KMS-11 (cell line): ENCODE results near the gene STK32B.

Experiments
- H2AFZ ChIP-seq: fragments of 200-600 bp; sonication (generic); 2 replicates; pipeline ENCODE4 v1.6.1; 2016; ENCODE audit warnings: antibody characterized with exemption, mixed run types, low read depth
- H3K27ac ChIP-seq: fragments of 200-600 bp; sonication (generic); 2 replicates; pipeline ENCODE4 v1.6.1; 2016; ENCODE audit warnings: mild to moderate bottlenecking, mixed run types
- H3K27me3 ChIP-seq: fragments of 200-600 bp; sonication (generic); 2 replicates; pipeline ENCODE4 v1.6.1; 2017; ENCODE audit warnings: mild to moderate bottlenecking, low read depth, mixed run types, moderate library complexity; ENCODE audit not compliant: insufficient read depth
- H3K36me3 ChIP-seq: fragments of 200-600 bp; sonication (generic); 2 replicates; pipeline ENCODE4 v1.6.1; 2017; ENCODE audit warnings: mild to moderate bottlenecking, mixed run types; ENCODE audit not compliant: insufficient read depth
- H3K4me1 ChIP-seq: fragments of 200-600 bp; sonication (generic); 2 replicates; pipeline ENCODE4 v1.6.1; 2016; ENCODE audit warnings: mild to moderate bottlenecking, low read depth, mixed run types; ENCODE audit not compliant: poor library complexity, severe bottlenecking
- H3K4me2 ChIP-seq: fragments of 200-600 bp; sonication (generic); 2 replicates; pipeline ENCODE4 v1.7.0; 2016; ENCODE audit warnings: mild to moderate bottlenecking, mixed run types
- H3K4me3 ChIP-seq: fragments of 200-600 bp; sonication (generic); IDR thresholded peaks from 2 replicates; pipeline ENCODE4 v1.6.1; 2017; ENCODE audit warnings: low read depth, low read length, mixed read lengths; ENCODE audit not compliant: insufficient read depth
- H3K79me2 ChIP-seq: fragments of 200-600 bp; sonication (generic); 2 replicates; pipeline ENCODE4 v1.6.1; 2016; ENCODE audit warnings: low read depth, mixed run types; ENCODE audit not compliant: insufficient read depth
- H3K9ac ChIP-seq: fragments of 200-600 bp; sonication (generic); 2 replicates; pipeline ENCODE4 v1.6.1; 2016; ENCODE audit warnings: mild to moderate bottlenecking, mixed run types
- H4K20me1 ChIP-seq: fragments of 200-600 bp; sonication (generic); 2 replicates; pipeline ENCODE4 v1.6.1; 2016; ENCODE audit warnings: mild to moderate bottlenecking, mixed run types; ENCODE audit not compliant: insufficient read depth
- TF ChIP-seq, protein P1 (sequence below): fragments of 200-600 bp; sonication (generic); conservative IDR thresholded peaks from 2 replicates; pipeline ENCODE4 v1.6.1; 2017; ENCODE audit warnings: low read depth, mild to moderate bottlenecking, antibody characterized with exemption, low read length, moderate library complexity, mixed read lengths

The STK32B gene

GRCh38 chr4:5424211-5424610 is 372.9 kb downstream of the STK32B start:
- no peaks in the 10 kb centered on the region for H3K4me1 ChIP-seq
- H3K79me2 ChIP-seq = no peaks in the 10 kb centered on the region
- TF ChIP-seq, protein P1, sequence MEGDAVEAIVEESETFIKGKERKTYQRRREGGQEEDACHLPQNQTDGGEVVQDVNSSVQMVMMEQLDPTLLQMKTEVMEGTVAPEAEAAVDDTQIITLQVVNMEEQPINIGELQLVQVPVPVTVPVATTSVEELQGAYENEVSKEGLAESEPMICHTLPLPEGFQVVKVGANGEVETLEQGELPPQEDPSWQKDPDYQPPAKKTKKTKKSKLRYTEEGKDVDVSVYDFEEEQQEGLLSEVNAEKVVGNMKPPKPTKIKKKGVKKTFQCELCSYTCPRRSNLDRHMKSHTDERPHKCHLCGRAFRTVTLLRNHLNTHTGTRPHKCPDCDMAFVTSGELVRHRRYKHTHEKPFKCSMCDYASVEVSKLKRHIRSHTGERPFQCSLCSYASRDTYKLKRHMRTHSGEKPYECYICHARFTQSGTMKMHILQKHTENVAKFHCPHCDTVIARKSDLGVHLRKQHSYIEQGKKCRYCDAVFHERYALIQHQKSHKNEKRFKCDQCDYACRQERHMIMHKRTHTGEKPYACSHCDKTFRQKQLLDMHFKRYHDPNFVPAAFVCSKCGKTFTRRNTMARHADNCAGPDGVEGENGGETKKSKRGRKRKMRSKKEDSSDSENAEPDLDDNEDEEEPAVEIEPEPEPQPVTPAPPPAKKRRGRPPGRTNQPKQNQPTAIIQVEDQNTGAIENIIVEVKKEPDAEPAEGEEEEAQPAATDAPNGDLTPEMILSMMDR = no peak
- H3K4me2 ChIP-seq = no peak overlapping the region
- no peaks in the 10 kb centered on the region for H3K27me3 ChIP-seq
- H3K36me3 ChIP-seq = no peaks in the 10 kb centered on the region
- H4K20me1 ChIP-seq = no peaks in the 10 kb centered on the region
- no peak overlapping the region for H3K9ac ChIP-seq
- H2AFZ ChIP-seq = no peak overlapping the region
- H3K4me3 ChIP-seq = no peak overlapping the region
- no peak overlapping the region for H3K27ac ChIP-seq

DNA sequence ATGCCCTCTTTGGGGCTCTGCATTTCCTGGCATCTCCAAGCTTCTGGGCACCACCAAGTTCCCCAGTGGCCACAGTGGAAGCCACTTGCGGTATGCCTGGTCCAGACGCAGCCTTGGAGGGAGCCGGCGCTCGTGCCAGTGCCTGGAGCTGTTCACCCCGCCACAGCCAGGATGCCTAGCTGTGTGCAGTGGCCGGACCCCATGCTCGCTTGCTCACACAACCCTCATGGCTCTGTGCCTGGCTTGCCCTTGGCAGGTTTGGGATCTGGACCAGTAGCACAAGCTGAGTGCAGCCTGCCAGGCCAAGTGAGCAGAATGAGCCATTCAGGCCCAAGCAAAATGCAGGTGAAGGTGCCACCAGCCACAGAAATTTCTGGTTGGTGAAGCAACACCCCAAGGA is 373.6 kb downstream of the STK32B start:
- Histone ChIP-seq H3K79me2 (no peaks in the 10 kb centered on the region), H3K4me3 (no peak overlapping the region), H3K4me1 (no peaks in the 10 kb centered on the region), H3K4me2 (no peak overlapping the region), H3K9ac (no peak overlapping the region), H3K27me3 (no peaks in the 10 kb centered on the region), H4K20me1 (no peaks in the 10 kb centered on the region), H3K36me3 (no peaks in the 10 kb centered on the region), H2AFZ (no peak overlapping the region), H3K27ac (no peak overlapping the region)
- TF ChIP-seq, protein P1 = no peak

DNA sequence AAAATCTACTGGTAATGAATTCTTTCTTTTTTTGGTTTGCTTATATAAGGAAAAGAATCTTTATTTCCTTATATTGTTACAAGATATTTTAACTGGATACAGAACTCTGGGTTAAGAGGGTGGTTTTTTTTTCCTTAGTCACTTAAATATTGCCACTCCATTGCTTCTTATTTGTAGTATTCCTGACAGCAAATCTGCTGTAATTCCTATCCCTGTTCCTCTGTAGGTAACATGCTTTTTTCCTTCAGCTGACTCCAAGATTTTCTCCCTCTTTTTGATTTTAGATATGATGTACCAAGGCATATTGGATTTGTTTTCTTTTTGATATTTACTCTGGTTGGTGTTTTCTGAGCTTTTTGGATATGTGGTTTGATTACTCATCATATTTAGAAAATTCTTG is 378.5 kb downstream of the STK32B start:
- H3K27me3 ChIP-seq = no peaks in the 10 kb centered on the region

GRCh38 chr4:5433196-5433595 is 381.9 kb downstream of the STK32B start:
- H4K20me1 ChIP-seq = no peaks in the 10 kb centered on the region
- H3K4me2 ChIP-seq = no peak overlapping the region
- H3K36me3 ChIP-seq = no peaks in the 10 kb centered on the region
- no peak overlapping the region for H3K27ac ChIP-seq
- H3K79me2 ChIP-seq = no peaks in the 10 kb centered on the region
- H3K27me3 ChIP-seq = no peaks in the 10 kb centered on the region
- no peak overlapping the region for H3K4me3 ChIP-seq
- TF ChIP-seq, protein P1 = no peak
- H3K4me1 ChIP-seq = no peaks in the 10 kb centered on the region
- no peak overlapping the region for H2AFZ ChIP-seq
- H3K9ac ChIP-seq = no peak overlapping the region

More for the DNA sequence above, 378.5 kb downstream of the STK32B start:
- Histone ChIP-seq H3K27ac (no peak overlapping the region), H4K20me1 (no peaks in the 10 kb centered on the region), H3K79me2 (no peaks in the 10 kb centered on the region), H3K4me3 (no peak overlapping the region), H3K9ac (no peak overlapping the region), H3K4me2 (no peak overlapping the region), H3K4me1 (no peaks in the 10 kb centered on the region), H3K36me3 (no peaks in the 10 kb centered on the region), H2AFZ (no peak overlapping the region)
- TF ChIP-seq, protein P1 = no peak
